HepG2 (cell line): ENCODE data around the gene GDPD4.

Source experiments
- CTCF ChIP-seq: sonication (generic); formaldehyde crosslinking; IDR thresholded peaks from 2 replicates; pipeline ENCODE4 v1.5.0; 2020; ENCODE audit warnings: mild to moderate bottlenecking, missing genetic modification reagents, moderate library complexity
- GABPB1 ChIP-seq: IDR thresholded peaks from 2 replicates; pipeline ENCODE4 v1.6.1; 2016; ENCODE audit warnings: mild to moderate bottlenecking, missing genetic modification reagents, moderate library complexity, missing compliant biosample characterization
- SP1 ChIP-seq, 2 experiments: fragments of 450-650 bp in 1 of 2; sonication (generic) in 1 of 2; formaldehyde crosslinking in 1 of 2; IDR thresholded peaks; 2 replicates each; pipeline versions ENCODE4 v1.4.0 to v1.6.1; 2016 to 2020; ENCODE audit warnings: missing genetic modification reagents in 1 of 2
- YY1 ChIP-seq: IDR thresholded peaks from 2 replicates; pipeline ENCODE4 v1.6.1; 2011; ENCODE audit warnings: low read length, low read depth, moderate library complexity, mild to moderate bottlenecking; ENCODE audit not compliant: insufficient read depth, insufficient replicate concordance
- ZBTB38 ChIP-seq: sonication (generic); formaldehyde crosslinking; IDR thresholded peaks from 2 replicates; pipeline ENCODE4 v1.5.1; 2020; ENCODE audit warnings: mild to moderate bottlenecking, missing genetic modification reagents
- ZEB1 ChIP-seq: IDR thresholded peaks from 2 replicates; pipeline ENCODE4 v1.6.1; 2012; ENCODE audit warnings: mild to moderate bottlenecking, low read depth, inconsistent platforms; ENCODE audit not compliant: insufficient replicate concordance
- ZNF138 ChIP-seq: sonication (generic); formaldehyde crosslinking; IDR thresholded peaks from 2 replicates; pipeline ENCODE4 v1.5.0; 2020; ENCODE audit warnings: mild to moderate bottlenecking, low read depth, missing genetic modification reagents
- ZNF770 ChIP-seq: sonication (generic); formaldehyde crosslinking; IDR thresholded peaks from 2 replicates; pipeline ENCODE4 v1.5.0; 2020; ENCODE audit warnings: mild to moderate bottlenecking, missing genetic modification reagents
- ZSCAN22 ChIP-seq: sonication (generic); formaldehyde crosslinking; IDR thresholded peaks from 2 replicates; pipeline ENCODE4 v1.4.0; 2020; ENCODE audit warnings: mild to moderate bottlenecking, missing genetic modification reagents
- TF ChIP-seq, protein P1 (sequence below): sonication (generic); formaldehyde crosslinking; IDR thresholded peaks from 2 replicates; pipeline ENCODE4 v1.4.0; 2020; ENCODE audit warnings: missing genetic modification reagents

GRCh38 chr11:77182542-77183430 is 118.7 kb downstream of the GDPD4 start:
- no peak for TF ChIP-seq CTCF (CRISPR knock-in tag)
- TF ChIP-seq ZNF770 = no peak
- no peak for TF ChIP-seq YY1
- no peak for TF ChIP-seq SP1 (IDR thresholded peaks at IDR 0.05)
- TF ChIP-seq SP1 (CRISPR knock-in tag; IDR thresholded peaks at IDR 0.05) = no peak
- no peak for TF ChIP-seq ZSCAN22 (CRISPR knock-in tag)
- TF ChIP-seq GABPB1 (CRISPR knock-in tag) = no peak
- TF ChIP-seq ZEB1 = no peak
- no peak for TF ChIP-seq ZBTB38 (CRISPR knock-in tag)
- TF ChIP-seq, protein P1, sequence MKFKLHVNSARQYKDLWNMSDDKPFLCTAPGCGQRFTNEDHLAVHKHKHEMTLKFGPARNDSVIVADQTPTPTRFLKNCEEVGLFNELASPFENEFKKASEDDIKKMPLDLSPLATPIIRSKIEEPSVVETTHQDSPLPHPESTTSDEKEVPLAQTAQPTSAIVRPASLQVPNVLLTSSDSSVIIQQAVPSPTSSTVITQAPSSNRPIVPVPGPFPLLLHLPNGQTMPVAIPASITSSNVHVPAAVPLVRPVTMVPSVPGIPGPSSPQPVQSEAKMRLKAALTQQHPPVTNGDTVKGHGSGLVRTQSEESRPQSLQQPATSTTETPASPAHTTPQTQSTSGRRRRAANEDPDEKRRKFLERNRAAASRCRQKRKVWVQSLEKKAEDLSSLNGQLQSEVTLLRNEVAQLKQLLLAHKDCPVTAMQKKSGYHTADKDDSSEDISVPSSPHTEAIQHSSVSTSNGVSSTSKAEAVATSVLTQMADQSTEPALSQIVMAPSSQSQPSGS (CRISPR knock-in tag) = no peak
- no peak for TF ChIP-seq ZNF138
